GM23338 (cell line): ENCODE measurements around the gene FIGN.

Source experiments
- CREB1 ChIP-seq: fragments of 250-450 bp; sonication (Bioruptor Pico); IDR thresholded peaks from 2 replicates; pipeline ENCODE4 v1.5.0; 2020; ENCODE audit warnings: low read depth, mild to moderate bottlenecking, moderate library complexity
- EZH2 ChIP-seq: fragments of 200-600 bp; sonication (generic); IDR thresholded peaks from one replicate; pipeline ENCODE4 v1.8.0; 2017; ENCODE audit warnings: antibody characterized with exemption, mild to moderate bottlenecking, low read depth; ENCODE audit not compliant: unreplicated experiment
- JUNB ChIP-seq: IDR thresholded peaks from one replicate; pipeline ENCODE4 v1.6.1; 2016; ENCODE audit warnings: antibody characterized with exemption; ENCODE audit not compliant: unreplicated experiment
- NANOG ChIP-seq: IDR thresholded peaks from 2 replicates; pipeline ENCODE4 v1.6.1; 2016; ENCODE audit warnings: antibody characterized with exemption, borderline replicate concordance
- POLR2AphosphoS5 ChIP-seq: IDR thresholded peaks from 2 replicates; pipeline ENCODE4 v1.6.1; 2016; ENCODE audit warnings: antibody characterized with exemption, low read depth
- TF ChIP-seq, protein P1 (sequence below), 2 experiments: fragments of 200-600 bp in 1 of 2; sonication (generic) in 1 of 2; conservative IDR thresholded peaks; 2 replicates each; pipeline versions ENCODE4 v1.5.1 to v1.6.1; 2016 to 2017; ENCODE audit warnings: antibody characterized with exemption in 2 of 2, low read depth in 2 of 2, mild to moderate bottlenecking in 2 of 2, moderate library complexity in 1 of 2

DNA sequence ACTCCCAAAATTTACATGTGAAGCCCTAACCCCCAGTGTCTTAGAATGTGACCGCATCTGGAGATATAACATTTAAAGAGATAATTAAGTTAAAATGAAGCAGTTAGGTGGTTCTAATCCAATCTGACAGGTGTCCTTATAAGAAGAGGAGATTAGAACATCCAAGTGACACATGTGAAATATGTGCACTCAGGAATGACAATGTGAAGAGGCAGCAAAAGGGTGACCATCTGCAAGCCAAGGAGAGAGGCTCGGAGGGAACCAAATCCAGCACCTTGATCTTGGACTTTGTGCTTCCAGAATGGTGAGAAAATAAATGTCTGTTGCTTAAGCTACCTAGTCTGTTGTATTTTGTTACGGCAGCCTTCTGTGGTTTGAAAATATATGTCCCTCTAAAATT lies 165.4 kb downstream of the FIGN start:
- TF ChIP-seq EZH2 (no peak), POLR2AphosphoS5 (no peak), CREB1 (CRISPR knock-in tag) (no peak), JUNB (no peak), NANOG (no peak)
- TF ChIP-seq, protein P1, sequence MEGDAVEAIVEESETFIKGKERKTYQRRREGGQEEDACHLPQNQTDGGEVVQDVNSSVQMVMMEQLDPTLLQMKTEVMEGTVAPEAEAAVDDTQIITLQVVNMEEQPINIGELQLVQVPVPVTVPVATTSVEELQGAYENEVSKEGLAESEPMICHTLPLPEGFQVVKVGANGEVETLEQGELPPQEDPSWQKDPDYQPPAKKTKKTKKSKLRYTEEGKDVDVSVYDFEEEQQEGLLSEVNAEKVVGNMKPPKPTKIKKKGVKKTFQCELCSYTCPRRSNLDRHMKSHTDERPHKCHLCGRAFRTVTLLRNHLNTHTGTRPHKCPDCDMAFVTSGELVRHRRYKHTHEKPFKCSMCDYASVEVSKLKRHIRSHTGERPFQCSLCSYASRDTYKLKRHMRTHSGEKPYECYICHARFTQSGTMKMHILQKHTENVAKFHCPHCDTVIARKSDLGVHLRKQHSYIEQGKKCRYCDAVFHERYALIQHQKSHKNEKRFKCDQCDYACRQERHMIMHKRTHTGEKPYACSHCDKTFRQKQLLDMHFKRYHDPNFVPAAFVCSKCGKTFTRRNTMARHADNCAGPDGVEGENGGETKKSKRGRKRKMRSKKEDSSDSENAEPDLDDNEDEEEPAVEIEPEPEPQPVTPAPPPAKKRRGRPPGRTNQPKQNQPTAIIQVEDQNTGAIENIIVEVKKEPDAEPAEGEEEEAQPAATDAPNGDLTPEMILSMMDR (conservative IDR thresholded peaks at IDR 0.05; ENCODE audit: low read depth in 2 of 2): no peak
